ENCODE data around the gene BCL3. TPM values are rescaled to one million over a fixed set of nuclear protein-coding genes. Genes with fewer than 3 reads are reported as not detected.

The BCL3 gene
- total RNA-seq (10 to 100 TPM; 17.6 to 63.8 TPM), polyA plus RNA-seq (100 to 1,000 TPM in 1 of 2 donors, 10 to 100 TPM in 1; 63.7 to 233 TPM)
- long read RNA-seq, donor 1, partial matches to known transcripts: 0 of 6 reads
- long read RNA-seq, donor 1, other reads (novel, unspliced or antisense): 0 of 6 reads
- long read RNA-seq, donor 2, partial matches to known transcripts: 7 of 10 reads
- long read RNA-seq, donor 2, other reads (novel, unspliced or antisense): 0 of 10 reads
- long read RNA-seq, donor 3, partial matches to known transcripts: 0 of 1 reads
- long read RNA-seq, donor 3, other reads (novel, unspliced or antisense): 0 of 1 reads
- long read RNA-seq, donor 4, partial matches to known transcripts: 0 of 3 reads
- long read RNA-seq, donor 4, other reads (novel, unspliced or antisense): 0 of 3 reads
- long read RNA-seq, donor 5, partial matches to known transcripts: 0 of 3 reads
- long read RNA-seq, donor 5, other reads (novel, unspliced or antisense): 0 of 3 reads

GRCh38 chr19:44748426-44749254 is at the start of gene BCL3:
TSS of gene BCL3 (plus strand) at chr19:44748708. CDS start at chr19:44748791, 83 bp downstream.
- Histone ChIP-seq H3K27ac (ENCODE audit: low read depth in 1 of 2, low read length in 1 of 2) (peak within 1 kb of the TSS; percentile 86 to 91), H3K4me3 (peak within 1 kb of the TSS; percentile 67), H3K27me3 (ENCODE audit: control insufficient read depth in 3 of 3, insufficient read depth in 3 of 3, low read length in 2 of 3) (no peaks in the 10 kb centered on the region), H3K36me3 (ENCODE audit: control insufficient read depth in 4 of 4, insufficient read depth in 4 of 4, low read length in 4 of 4) (peaks cover 0 to 12% (median 1%) of the 10 kb centered on the region in 4 donors), H3K9me3 (ENCODE audit: control insufficient read depth in 4 of 4, insufficient read depth in 3 of 4, low read length in 3 of 4) (no peaks in the 10 kb centered on the region), H3K9ac (ENCODE audit: insufficient read depth in 1 of 2, low read length in 2 of 2) (peak within 1 kb of the TSS in 1 of 2 donors; percentile 81), H3K4me1 (ENCODE audit: control insufficient read depth in 5 of 5, insufficient read depth in 5 of 5, low read length in 5 of 5) (peaks cover 8 to 31% (median 13%) of the 10 kb centered on the region in 5 donors)
- TF ChIP-seq CTCF (IDR thresholded peaks at IDR 0.05; ENCODE audit: control extremely low read depth, extremely low read depth): no peak
- peak; percentile 64 for ATAC-seq (ENCODE audit: insufficient read depth, low FRiP score)
- 1 to 3% methylated on average over 8 to 88 of the region's 88 CpGs for WGBS, 2 donors
- DNase-seq: peak; percentile 23 to 67 (median 61)

- DNase-seq: no peak
- no peak overlapping the region for H3K9ac ChIP-seq (ENCODE audit: insufficient read depth in 1 of 2, low read length in 2 of 2)
Observed at GRCh38 chr19:44700547-44700946, 48.0 kb upstream of the BCL3 start.

GRCh38 chr19:44701228-44701627 is 47.3 kb upstream of the BCL3 start:
- ATAC-seq (ENCODE audit: insufficient read depth, low FRiP score) (no peak), DNase-seq (no peak)
- WGBS, 2 donors: 89 to 92% methylated on average over 12 to 15 of the region's 15 CpGs
- H3K27me3 ChIP-seq (ENCODE audit: control insufficient read depth in 3 of 3, insufficient read depth in 3 of 3, low read length in 2 of 3): no peaks in the 10 kb centered on the region
- no peaks in the 10 kb centered on the region for H3K4me1 ChIP-seq (ENCODE audit: control insufficient read depth in 5 of 5, insufficient read depth in 5 of 5, low read length in 5 of 5)
- no peak overlapping the region for H3K4me3 ChIP-seq
- no peak overlapping the region for H3K27ac ChIP-seq (ENCODE audit: low read depth in 1 of 2, low read length in 1 of 2)
- no peaks in the 10 kb centered on the region for H3K9me3 ChIP-seq (ENCODE audit: control insufficient read depth in 4 of 4, insufficient read depth in 3 of 4, low read length in 3 of 4)
- no peak overlapping the region for H3K9ac ChIP-seq (ENCODE audit: insufficient read depth in 1 of 2, low read length in 2 of 2)
- H3K36me3 ChIP-seq (ENCODE audit: control insufficient read depth in 4 of 4, insufficient read depth in 4 of 4, low read length in 4 of 4): no peaks in the 10 kb centered on the region
- TF ChIP-seq CTCF (IDR thresholded peaks at IDR 0.05; ENCODE audit: control extremely low read depth, extremely low read depth): no peak

More at GRCh38 chr19:44700547-44700946, 48.0 kb upstream of the BCL3 start:
- Histone ChIP-seq H3K27me3 (ENCODE audit: control insufficient read depth in 3 of 3, insufficient read depth in 3 of 3, low read length in 2 of 3) (no peaks in the 10 kb centered on the region), H3K36me3 (ENCODE audit: control insufficient read depth in 4 of 4, insufficient read depth in 4 of 4, low read length in 4 of 4) (no peaks in the 10 kb centered on the region), H3K4me1 (ENCODE audit: control insufficient read depth in 5 of 5, insufficient read depth in 5 of 5, low read length in 5 of 5) (no peaks in the 10 kb centered on the region), H3K9me3 (ENCODE audit: control insufficient read depth in 4 of 4, insufficient read depth in 3 of 4, low read length in 3 of 4) (no peaks in the 10 kb centered on the region), H3K4me3 (no peak overlapping the region), H3K27ac (ENCODE audit: low read depth in 1 of 2, low read length in 1 of 2) (no peak overlapping the region)
- no peak for TF ChIP-seq CTCF (IDR thresholded peaks at IDR 0.05; ENCODE audit: control extremely low read depth, extremely low read depth)
- ATAC-seq (ENCODE audit: insufficient read depth, low FRiP score): no peak
- WGBS, 2 donors: 94 to 96% methylated on average over 5 of the region's 5 CpGs
